Colonic mucosa (tissue), 4 donors: ENCODE results near the gene RAB12. TPM values are rescaled to one million over a fixed set of nuclear protein-coding genes. Genes with fewer than 3 reads are reported as not detected.

Experiments
- DNase-seq: peaks from one replicate; pipeline ENCODE4 v3.0.0-alpha.2; 2020
- H3K27ac ChIP-seq: fragments of 200-600 bp; one replicate; pipeline ENCODE4 v1.8.0; 2021
- H3K27me3 ChIP-seq: fragments of 200-600 bp; one replicate; pipeline ENCODE4 v1.8.0; 2021
- H3K36me3 ChIP-seq: fragments of 200-600 bp; one replicate; pipeline ENCODE4 v1.8.0; 2021
- H3K4me1 ChIP-seq: fragments of 200-600 bp; one replicate; pipeline ENCODE4 v1.8.0; 2021; ENCODE audit warnings: mild to moderate bottlenecking
- H3K4me3 ChIP-seq: fragments of 200-600 bp; one replicate; pipeline ENCODE4 v1.8.0; 2021
- H3K9ac ChIP-seq, 2 donors: one replicate each; pipeline ENCODE4 v1.7.0; 2013; ENCODE audit warnings: control low read depth in 2 of 2, low read depth in 2 of 2, low read length in 2 of 2
- H3K9me3 ChIP-seq: fragments of 200-600 bp; one replicate; pipeline ENCODE4 v1.8.0; 2021
- CTCF ChIP-seq: fragments of 200-600 bp; IDR thresholded peaks from one replicate; pipeline ENCODE4 v1.8.0; 2022; ENCODE audit warnings: antibody characterized with exemption, mild to moderate bottlenecking
- intact Hi-C: fragments of 100-400 bp; cut with DNase I; formaldehyde crosslinking; loops from one replicate; pipeline ENCODE4 v1.14.1; 2022
- total RNA-seq, 2 donors: library from RNA; stranded (reverse); fragmentation: NEBNext Ultra II Directional in 1 of 2; extraction: Animal tissue kit (Norgen Biotek cat#: 25700) in 1 of 2; gene quantifications; one replicate each; pipeline ENCODE4 v1.2.1, GENCODE V29; 2021
- donor health status: healthy.
- donor health status: DM: no; HTN: no; CAD: no.
- donor health status: DM: no; HTN: no; CAD: no.

The RAB12 gene
- total RNA-seq, 2 donors from 2014 or later = 11.2 to 19.6 TPM

GRCh38 chr18:8609659-8610458, 622 bp downstream of the RAB12 start:
- H3K4me1 ChIP-seq = peaks cover 9% of the 10 kb centered on the region
- H3K36me3 ChIP-seq = no peaks in the 10 kb centered on the region
- no peak for TF ChIP-seq CTCF
- no peak overlapping the region for H3K27ac ChIP-seq
- H3K4me3 ChIP-seq = peak overlapping the region; percentile 94
- no peak for DNase-seq
- H3K9me3 ChIP-seq = no peaks in the 10 kb centered on the region
- H3K9ac ChIP-seq = peak overlapping the region; percentile 82
- intact Hi-C loops = no loop called here
- H3K27me3 ChIP-seq = no peaks in the 10 kb centered on the region

- H3K27ac ChIP-seq = no peak overlapping the region
- no peaks in the 10 kb centered on the region for H3K9me3 ChIP-seq
- no peak for TF ChIP-seq CTCF
- H3K36me3 ChIP-seq = no peaks in the 10 kb centered on the region
- no peak for DNase-seq
- no peaks in the 10 kb centered on the region for H3K27me3 ChIP-seq
- intact Hi-C loops = no loop called here
- peak overlapping the region; percentile 82 for H3K9ac ChIP-seq
- peaks cover 9% of the 10 kb centered on the region for H3K4me1 ChIP-seq
- peak overlapping the region; percentile 94 for H3K4me3 ChIP-seq
These were observed 1.2 kb downstream of the RAB12 start for GRCh38 chr18:8610459-8610851.

GRCh38 chr18:8611916-8612576, 2.8 kb downstream of the RAB12 start:
- no peak for DNase-seq
- intact Hi-C loops = no loop called here
- no peak overlapping the region for H3K27ac ChIP-seq
- H3K36me3 ChIP-seq = no peaks in the 10 kb centered on the region
- no peak overlapping the region for H3K9ac ChIP-seq
- no peaks in the 10 kb centered on the region for H3K27me3 ChIP-seq
- H3K9me3 ChIP-seq = no peaks in the 10 kb centered on the region
- no peak overlapping the region for H3K4me3 ChIP-seq
- peaks cover 9% of the 10 kb centered on the region for H3K4me1 ChIP-seq
- TF ChIP-seq CTCF = no peak

DNA sequence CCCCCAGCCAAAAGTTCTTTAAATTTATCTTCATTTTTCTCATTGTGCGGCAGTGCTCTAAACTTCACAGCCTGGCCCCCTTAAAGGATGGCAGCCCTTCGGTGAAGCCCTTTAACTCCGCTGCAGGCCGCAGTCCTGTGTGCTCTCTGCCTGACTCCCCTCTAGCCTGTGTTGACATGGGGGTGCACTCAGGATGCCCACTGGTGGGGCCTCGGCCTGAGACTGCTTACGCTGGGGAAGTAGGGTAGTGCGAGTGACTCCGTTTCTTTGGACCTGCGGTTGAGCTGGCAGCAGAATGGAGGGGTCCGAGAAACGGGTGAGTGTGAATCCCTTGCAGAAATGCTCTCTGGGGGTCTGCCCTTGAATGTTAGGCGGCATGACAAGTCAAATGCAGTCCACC, 5.6 kb downstream of the RAB12 start:
- Histone ChIP-seq H3K36me3 (no peaks in the 10 kb centered on the region), H3K4me1 (peaks cover 9% of the 10 kb centered on the region), H3K9ac (no peak overlapping the region), H3K9me3 (no peaks in the 10 kb centered on the region), H3K4me3 (no peak overlapping the region), H3K27ac (no peak overlapping the region), H3K27me3 (no peaks in the 10 kb centered on the region)
- DNase-seq = no peak
- intact Hi-C loops = no loop called here
- no peak for TF ChIP-seq CTCF

DNA sequence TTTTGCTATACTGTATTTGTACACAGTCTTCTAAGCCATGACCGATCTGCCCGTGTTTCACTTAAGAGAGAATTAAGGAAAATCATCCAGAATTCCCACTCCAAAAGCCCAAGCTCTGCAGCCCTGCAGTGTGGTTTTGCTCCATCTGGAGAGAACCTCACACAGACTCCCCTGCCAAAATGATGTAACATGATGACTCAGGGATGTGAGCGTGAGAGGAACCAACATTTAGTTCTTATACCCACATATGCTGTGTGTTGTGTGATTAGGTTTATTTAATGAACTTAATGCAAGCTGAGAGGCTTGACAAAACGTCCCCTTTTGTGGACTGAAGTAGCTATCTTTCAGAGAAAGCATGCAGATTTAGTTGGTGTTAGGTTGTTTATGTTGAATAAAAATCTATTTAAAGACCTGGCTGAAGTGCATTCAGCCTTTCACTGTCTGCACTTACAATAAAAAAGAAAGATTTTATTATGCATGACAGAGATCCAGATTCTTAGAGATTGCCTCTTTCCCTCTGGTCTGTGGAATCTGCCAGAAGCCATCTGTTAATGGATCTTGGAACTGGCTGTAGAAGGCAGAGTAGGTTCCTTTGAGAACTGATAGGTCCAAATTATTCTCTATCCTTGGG, 6.3 kb downstream of the RAB12 start:
- no peaks in the 10 kb centered on the region for H3K27me3 ChIP-seq
- no peaks in the 10 kb centered on the region for H3K36me3 ChIP-seq
- H3K4me3 ChIP-seq = no peak overlapping the region
- intact Hi-C loops = no loop called here
- no peak for TF ChIP-seq CTCF
- no peak overlapping the region for H3K27ac ChIP-seq
- H3K9me3 ChIP-seq = no peaks in the 10 kb centered on the region
- no peak for DNase-seq
- peaks cover 9% of the 10 kb centered on the region for H3K4me1 ChIP-seq
- no peak overlapping the region for H3K9ac ChIP-seq
